GM12878 (cell line): ENCODE results near the gene CDC42EP1. TPM values are rescaled to one million over a fixed set of nuclear protein-coding genes. Genes with fewer than 3 reads are reported as not detected.

Source experiments
- ATAC-seq: fragments of 200-7000 bp; cut with Tn5 transposase; 3 replicates; pipeline ENCODE4 v1.9.1; 2020; ENCODE audit warnings: mild to moderate bottlenecking, moderate library complexity
- BruUV-seq: library from RNA; stranded (reverse); fragments of 400-500 nt; replicated peaks from 2 replicates; lab custom pipeline; 2021; lab: Mats Ljungman, UMichigan
- CTCF ChIA-PET: fragments of 300-600 bp; sonication (Branson Sonifier 250); formaldehyde crosslinking; extraction: SDS; loops from one replicate; lab custom pipeline; 2021; ENCODE audit warnings: inconsistent platforms; lab: Yijun Ruan, JAX
- POLR2A ChIA-PET: fragments of 350-600 bp; formaldehyde crosslinking; extraction: SDS; loops from one replicate; lab custom pipeline; 2021; ENCODE audit warnings: inconsistent platforms; lab: Charles Lee
- RAD21 ChIA-PET: fragments of 300-600 bp; sonication (Branson Sonifier 250); formaldehyde crosslinking; loops from one replicate; lab custom pipeline; 2023; ENCODE audit warnings: antibody characterized with exemption; ENCODE audit not compliant: unreplicated experiment; lab: Charles Lee
- SMC1A ChIA-PET: fragments of 300-600 bp; sonication (Branson Sonifier 250); formaldehyde crosslinking; loops from one replicate; lab custom pipeline; 2023; ENCODE audit not compliant: unreplicated experiment, uncharacterized antibody; lab: Charles Lee
- DNase-seq: peaks from one replicate; pipeline ENCODE4 v3.0.0-alpha.2; 2011; ENCODE audit warnings: low read depth, low spot score
- FAIRE-seq: peaks from 3 replicates; lab custom pipeline; 2011; peaks lifted over from hg19 to GRCh38; lab: Jason Lieb, UNC
- H2AFZ ChIP-seq: 2 replicates; pipeline ENCODE4 v1.6.0; 2011; ENCODE audit warnings: low read depth, low read length, control low read depth; ENCODE audit not compliant: control insufficient read depth
- H3K27ac ChIP-seq: 2 replicates; pipeline ENCODE4 v1.5.1; 2011; ENCODE audit warnings: control low read depth; ENCODE audit not compliant: control insufficient read depth, insufficient read depth
- H3K27me3 ChIP-seq, 2 experiments: replicated peaks in 1 of 2; 2 replicates each; pipeline versions ENCODE4 v1.6.0 to v1.6.1; 2011; ENCODE audit warnings: low read length in 1 of 2; ENCODE audit not compliant: control insufficient read depth in 2 of 2, insufficient read depth in 2 of 2
- H3K36me3 ChIP-seq, 2 experiments: 2 replicates each; pipeline ENCODE4 v1.5.1; 2011; ENCODE audit warnings: low read length in 1 of 2; ENCODE audit not compliant: control insufficient read depth in 2 of 2, insufficient read depth in 2 of 2
- H3K4me1 ChIP-seq: 2 replicates; pipeline ENCODE4 v1.6.1; 2011; ENCODE audit warnings: mild to moderate bottlenecking, low read length, moderate library complexity, mixed read lengths; ENCODE audit not compliant: control insufficient read depth, insufficient read depth
- H3K4me2 ChIP-seq: 2 replicates; pipeline ENCODE4 v1.6.0; 2011; ENCODE audit warnings: control low read depth; ENCODE audit not compliant: control insufficient read depth, insufficient read depth
- H3K4me3 ChIP-seq: fragments of 200-600 bp; sonication (generic); 2 replicates; pipeline ENCODE4 v1.5.1; 2016
- H3K79me2 ChIP-seq: 2 replicates; pipeline ENCODE4 v1.6.0; 2011; ENCODE audit warnings: low read length; ENCODE audit not compliant: control insufficient read depth, insufficient read depth
- H3K9ac ChIP-seq: 2 replicates; pipeline ENCODE4 v1.8.0; 2011; ENCODE audit warnings: low read length, control low read depth, mixed read lengths; ENCODE audit not compliant: control insufficient read depth, insufficient read depth
- H3K9me3 ChIP-seq: replicated peaks from 3 replicates; pipeline ENCODE4 v1.5.1; 2011; ENCODE audit warnings: mild to moderate bottlenecking, low read length; ENCODE audit not compliant: control insufficient read depth, insufficient read depth
- H4K20me1 ChIP-seq: 2 replicates; pipeline ENCODE4 v1.6.0; 2011; ENCODE audit not compliant: control insufficient read depth, insufficient read depth
- CBFB ChIP-seq: IDR thresholded peaks from 2 replicates; pipeline ENCODE4 v1.6.1; 2016; ENCODE audit warnings: antibody characterized with exemption, low read depth
- CREM ChIP-seq: IDR thresholded peaks from 2 replicates; pipeline ENCODE4 v1.6.1; 2014; ENCODE audit warnings: antibody characterized with exemption, low read depth
- ETV6 ChIP-seq, 2 experiments: fragments of 450-650 bp in 1 of 2; IDR thresholded peaks in 1 of 2; conservative IDR thresholded peaks in 1 of 2; 2 replicates each; pipeline ENCODE4 v1.6.1; 2014; ENCODE audit warnings: antibody characterized with exemption in 1 of 2, borderline replicate concordance in 1 of 2, low read depth in 1 of 2, mild to moderate bottlenecking in 1 of 2, moderate library complexity in 1 of 2
- FOS ChIP-seq: IDR thresholded peaks from 3 replicates; pipeline ENCODE4 v1.6.1; 2011; ENCODE audit warnings: borderline replicate concordance; ENCODE audit not compliant: insufficient read length; ENCODE audit errors: extremely low read depth
- IKZF2 ChIP-seq, 2 experiments: fragments of 450-650 bp; IDR thresholded peaks; 2 replicates each; pipeline ENCODE4 v1.6.1; 2017; ENCODE audit warnings: mild to moderate bottlenecking in 2 of 2, moderate library complexity in 2 of 2
- IRF4 ChIP-seq: IDR thresholded peaks from 2 replicates; pipeline ENCODE4 v1.6.1; 2011; ENCODE audit warnings: low read depth, low read length
- JUNB ChIP-seq: IDR thresholded peaks from 2 replicates; pipeline ENCODE4 v1.6.1; 2016; ENCODE audit warnings: antibody characterized with exemption, mild to moderate bottlenecking
- KLF5 ChIP-seq: fragments of 450-650 bp; IDR thresholded peaks from 2 replicates; pipeline ENCODE4 v1.6.1; 2014; ENCODE audit warnings: mild to moderate bottlenecking; ENCODE audit not compliant: partially characterized antibody
- MYC ChIP-seq: IDR thresholded peaks from 2 replicates; pipeline ENCODE4 v1.6.1; 2011; ENCODE audit warnings: mild to moderate bottlenecking, low read length, moderate library complexity, inconsistent platforms; ENCODE audit not compliant: insufficient read depth, insufficient replicate concordance, insufficient read length, severe bottlenecking
- NFYB ChIP-seq: IDR thresholded peaks from 2 replicates; pipeline ENCODE4 v1.6.1; 2011; ENCODE audit warnings: low read depth, mild to moderate bottlenecking, low read length, improper control_type of control experiment, moderate library complexity; ENCODE audit not compliant: insufficient read depth
- NR2C2 ChIP-seq: IDR thresholded peaks from 2 replicates; pipeline ENCODE4 v1.6.1; 2011; ENCODE audit warnings: borderline replicate concordance, low read depth; ENCODE audit not compliant: control insufficient read depth, insufficient read length
- NR2F1 ChIP-seq: fragments of 450-650 bp; conservative IDR thresholded peaks from 2 replicates; pipeline ENCODE4 v1.6.1; 2017; ENCODE audit warnings: mild to moderate bottlenecking
- POLR2AphosphoS2 ChIP-seq: IDR thresholded peaks from 2 replicates; pipeline ENCODE4 v1.6.1; 2011; ENCODE audit warnings: low read depth, mild to moderate bottlenecking, low read length, improper control_type of control experiment, moderate library complexity
- RAD21 ChIP-seq: IDR thresholded peaks from 2 replicates; pipeline ENCODE4 v1.6.1; 2011; ENCODE audit warnings: mild to moderate bottlenecking, low read depth, low read length, moderate library complexity; ENCODE audit not compliant: insufficient read depth
- RB1 ChIP-seq: fragments of 450-650 bp; formaldehyde crosslinking; IDR thresholded peaks from 2 replicates; pipeline ENCODE4 v1.6.1; 2017; ENCODE audit warnings: mild to moderate bottlenecking, borderline replicate concordance
- SRF ChIP-seq, 2 experiments: IDR thresholded peaks; 2 replicates each; pipeline ENCODE4 v1.6.1; 2011; ENCODE audit warnings: low read depth in 2 of 2, low read length in 2 of 2, mild to moderate bottlenecking in 1 of 2, moderate library complexity in 1 of 2
- STAT1 ChIP-seq: fragments of 450-650 bp; conservative IDR thresholded peaks from 2 replicates; pipeline ENCODE4 v1.6.1; 2014; ENCODE audit warnings: antibody characterized with exemption, mild to moderate bottlenecking
- TCF7 ChIP-seq: IDR thresholded peaks from 2 replicates; pipeline ENCODE4 v1.6.1; 2014; ENCODE audit warnings: antibody characterized with exemption, borderline replicate concordance
- WGBS: methylation state at CpG from one replicate; pipeline ENCODE4 v1.1.6; 2016; ENCODE audit warnings: low lambda C conversion rate; ENCODE audit not compliant: insufficient replicate concordance, insufficient coverage; ENCODE audit errors: missing lambda C conversion rate; 5-methylcytosine and 5-hydroxymethylcytosine counted together
- in situ Hi-C: fragments of 300-500 bp; cut with MboI; formaldehyde crosslinking; loops from 9 replicates; pipeline ENCODE4 v1.14.3; 2018; ENCODE audit warnings: mixed read lengths
- intact Hi-C: fragments of 100-400 bp; cut with micrococcal nuclease; formaldehyde crosslinking; loops from one replicate; pipeline ENCODE4 v1.14.2; 2022; ENCODE audit not compliant: unreplicated experiment
- polyA plus RNA-seq, 11 experiments: library from polyadenylated mRNA; depleted of rRNA in 4 of 11; unstranded in 6 of 11; stranded (reverse) in 5 of 11; fragments of >200 nt; fragmentation: Nextera tagmentation in 4 of 11; fragmentation: Illumina TruSeq in 1 of 11; extraction: Ambion mirVana in 4 of 11; extraction: Trizol in 1 of 11; gene quantifications; 1 replicate in 1 of 11; 2 replicates in 10 of 11; pipeline versions ENCODE4 v1.2.1 to v1.2.3, GENCODE V29; 2011 to 2016; ENCODE audit warnings: inconsistent platforms in 2 of 11, missing spikeins in 2 of 11, low read depth in 1 of 11
- total RNA-seq, 4 experiments: library from RNA; depleted of rRNA in 3 of 4; stranded (reverse); fragments of >200 nt in 3 of 4; fragmentation: Illumina TruSeq in 1 of 4; extraction: Trizol in 1 of 4; gene quantifications; 2 replicates each; pipeline versions ENCODE4 v1.2.1 to v1.2.3, GENCODE V29; 2013 to 2021
- TF ChIP-seq, protein P1 (sequence below): fragments of 450-650 bp; IDR thresholded peaks from 2 replicates; pipeline ENCODE4 v1.6.1; 2017; ENCODE audit warnings: borderline replicate concordance

Gene CDC42EP1
- total and polyA plus RNA-seq, 10 of the 15 experiments (the other 5 are each of a cell fraction or from before 2014, with no cell fraction given), result 0.04 to 0.33 (median 0.09) TPM; not detected in 7

DNA sequence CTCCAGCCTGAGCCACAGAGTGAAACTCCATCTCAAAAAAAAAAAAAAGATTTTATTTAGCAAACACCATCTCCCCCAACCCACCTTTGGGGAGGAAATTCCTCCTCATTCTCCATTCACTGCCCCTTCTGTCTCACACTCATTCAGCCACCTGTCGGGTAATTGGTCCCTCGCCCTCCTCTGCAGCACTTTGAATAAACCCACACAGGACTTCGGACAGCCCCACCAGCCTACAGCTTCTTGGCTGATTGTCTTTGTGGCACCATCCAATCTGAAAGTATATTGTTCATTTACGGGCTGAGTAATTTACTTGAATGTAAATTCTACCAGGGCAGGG lies 40.9 kb downstream of the CDC42EP1 start:
- Histone ChIP-seq H4K20me1 (no peaks in the 10 kb centered on the region), H3K27me3 (no peaks in the 10 kb centered on the region), H3K4me2 (peak overlapping the region; percentile 28), H3K27ac (no peak overlapping the region), H3K4me1 (peaks cover 2% of the 10 kb centered on the region; the same call in 1 of the 2 replicates), H3K4me3 (no peak overlapping the region), H2AFZ (no peak overlapping the region; the same call in 1 of the 2 replicates), H3K9me3 (no peaks in the 10 kb centered on the region), H3K79me2 (no peaks in the 10 kb centered on the region), H3K9ac (no peak overlapping the region), H3K36me3 (no peaks in the 10 kb centered on the region)
- ChIA-PET POLR2A (interaction anchor here (0.5 to 1.0 kb wide), 3 partner anchors 9 to 306 kb away, joined by 3 to 4 read pairs (median 4); partner anchors contain the start of gene LGALS2), CTCF (interaction anchor here (0.9 to 11.4 kb wide), 2 partner anchors 10 to 43 kb away, joined by 4 to 140 read pairs; no protein-coding TSS in a partner anchor), SMC1A (interaction anchor here (0.8 to 1.8 kb wide), 2 partner anchors 9 kb away, joined by 4 to 6 read pairs; no protein-coding TSS in a partner anchor), RAD21 (interaction anchor here (1.2 kb wide), 1 partner anchor 10 kb away, joined by 4 read pairs; no protein-coding TSS in a partner anchor)
- peak; percentile 41 for ATAC-seq
- FAIRE-seq, result no peak
- no peak for DNase-seq
- BruUV-seq, result no TSS peak
- TF ChIP-seq IRF4 (no peak), STAT1 (no peak), JUNB (no peak), KLF5 (no peak), CBFB (no peak), NR2F1 (no peak), MYC (no peak), FOS (no peak), ETV6 (conservative IDR thresholded peaks at IDR 0.05 in 1 of 2, IDR thresholded peaks at IDR 0.05 in 1 of 2; ENCODE audit: borderline replicate concordance in 1 of 2, low read depth in 1 of 2) (no peak), TCF7 (no peak), NR2C2 (no peak), RB1 (no peak), CREM (no peak), SRF (IDR thresholded peaks at IDR 0.05; ENCODE audit: low read depth in 2 of 2, low read length in 2 of 2) (no peak), IKZF2 (IDR thresholded peaks at IDR 0.05) (no peak), NFYB (no peak), RAD21 (no peak), POLR2AphosphoS2 (no peak)
- TF ChIP-seq, protein P1, sequence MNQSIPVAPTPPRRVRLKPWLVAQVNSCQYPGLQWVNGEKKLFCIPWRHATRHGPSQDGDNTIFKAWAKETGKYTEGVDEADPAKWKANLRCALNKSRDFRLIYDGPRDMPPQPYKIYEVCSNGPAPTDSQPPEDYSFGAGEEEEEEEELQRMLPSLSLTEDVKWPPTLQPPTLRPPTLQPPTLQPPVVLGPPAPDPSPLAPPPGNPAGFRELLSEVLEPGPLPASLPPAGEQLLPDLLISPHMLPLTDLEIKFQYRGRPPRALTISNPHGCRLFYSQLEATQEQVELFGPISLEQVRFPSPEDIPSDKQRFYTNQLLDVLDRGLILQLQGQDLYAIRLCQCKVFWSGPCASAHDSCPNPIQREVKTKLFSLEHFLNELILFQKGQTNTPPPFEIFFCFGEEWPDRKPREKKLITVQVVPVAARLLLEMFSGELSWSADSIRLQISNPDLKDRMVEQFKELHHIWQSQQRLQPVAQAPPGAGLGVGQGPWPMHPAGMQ, result no peak
- in situ Hi-C loops (no loop called here), intact Hi-C loops (no loop called here)
- 0% methylated on average over 4 of the region's 4 CpGs for WGBS
